Thymus (tissue), 11 donors: ENCODE data around the gene GRK2. TPM values are rescaled to one million over a fixed set of nuclear protein-coding genes. Genes with fewer than 3 reads are reported as not detected.

Experiments
- DNase-seq, 9 donors: peaks; one replicate each; pipeline ENCODE4 v3.0.0-alpha.2; 2013; ENCODE audit warnings: low spot score in 9 of 9, low read depth in 6 of 9, missing footprints in 1 of 9
- H3K27ac ChIP-seq, 2 donors: one replicate each; pipeline ENCODE4 v1.5.1; 2013; ENCODE audit warnings: control low read depth in 1 of 2, low read depth in 1 of 2, low read length in 1 of 2, mild to moderate bottlenecking in 1 of 2, moderate library complexity in 1 of 2
- H3K27me3 ChIP-seq, 2 donors: one replicate each; pipeline ENCODE4 v1.5.1; 2013; ENCODE audit warnings: low read length in 1 of 2; ENCODE audit not compliant: control insufficient read depth in 2 of 2, insufficient read depth in 1 of 2
- H3K36me3 ChIP-seq, 2 donors: one replicate each; pipeline ENCODE4 v1.5.1; 2013; ENCODE audit warnings: low read length in 1 of 2, mild to moderate bottlenecking in 1 of 2, moderate library complexity in 1 of 2; ENCODE audit not compliant: control insufficient read depth in 2 of 2, insufficient read depth in 2 of 2
- H3K4me1 ChIP-seq, 2 donors: one replicate each; pipeline ENCODE4 v1.5.1; 2013; ENCODE audit warnings: low read length in 2 of 2; ENCODE audit not compliant: control insufficient read depth in 2 of 2, insufficient read depth in 2 of 2
- H3K4me3 ChIP-seq, 2 donors: one replicate each; pipeline ENCODE4 v1.5.1; 2013; ENCODE audit warnings: low read length in 2 of 2, control low read depth in 1 of 2, mild to moderate bottlenecking in 1 of 2
- H3K9me3 ChIP-seq, 2 donors: one replicate each; pipeline ENCODE4 v1.5.1; 2013; ENCODE audit warnings: low read length in 1 of 2, mild to moderate bottlenecking in 1 of 2; ENCODE audit not compliant: control insufficient read depth in 2 of 2, insufficient read depth in 1 of 2
- WGBS: extraction: QIAGEN DNeasy Blood & Tissue Kit; methylation state at CpG from one replicate; pipeline ENCODE4 v1.1.7; 2013; 5-methylcytosine and 5-hydroxymethylcytosine counted together
- polyA plus RNA-seq: library from polyadenylated mRNA; stranded (reverse); fragments of 200-250 nt; gene quantifications from one replicate; pipeline ENCODE4 v1.2.3, GENCODE V29; 2013
- total RNA-seq: library from RNA; stranded (reverse); fragments of 120-200 nt; gene quantifications from one replicate; pipeline ENCODE4 v1.2.4, GENCODE V29; 2013
- donor health status: healthy.

GRK2 gene
- total and polyA plus RNA-seq, 2 donors: 89.5 to 158 TPM

DNA sequence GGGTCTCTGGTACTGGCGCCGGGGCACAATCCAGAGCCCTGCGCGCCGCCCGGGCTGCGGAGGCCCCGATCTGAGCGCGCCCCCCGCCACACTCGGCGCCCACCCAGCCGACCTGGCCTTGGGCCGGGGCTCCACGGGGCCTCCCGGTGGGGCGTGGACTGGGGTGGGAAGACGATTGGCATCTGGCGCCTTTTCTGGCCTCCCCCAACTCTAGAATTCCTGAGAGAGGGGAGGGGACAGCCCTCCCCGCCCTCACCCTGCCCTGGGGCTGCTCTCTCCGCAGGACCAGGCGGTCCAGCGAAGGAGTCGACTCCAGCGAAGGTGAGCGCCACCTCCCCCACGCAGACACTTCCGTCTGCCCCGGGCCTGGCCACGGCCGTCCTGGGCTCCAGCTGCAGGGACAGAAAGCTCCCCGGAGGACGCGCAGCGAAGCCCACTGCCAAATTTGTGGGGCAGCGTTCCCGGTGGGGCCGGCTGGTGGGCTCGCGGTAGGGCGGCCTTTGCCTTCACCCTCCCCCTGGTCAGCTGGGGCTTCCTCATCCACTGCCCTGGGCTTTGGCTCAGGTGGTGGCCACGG lies 37.6 kb downstream of the GRK2 start:
- Histone ChIP-seq H3K27ac (no peak overlapping the region), H3K36me3 (peaks cover 35% of the 10 kb centered on the region in 2 donors), H3K4me1 (peaks cover 11 to 17% of the 10 kb centered on the region in 2 donors)

GRCh38 chr11:67304511-67305113 lies 38.3 kb downstream of the GRK2 start:
- no peak for DNase-seq
- H3K4me3 ChIP-seq: no peak overlapping the region
- H3K36me3 ChIP-seq: peaks cover 28 to 31% of the 10 kb centered on the region in 2 donors
- peaks cover 0 to 30% of the 10 kb centered on the region in 2 donors for H3K27me3 ChIP-seq
- H3K9me3 ChIP-seq: peaks cover 0 to 4% of the 10 kb centered on the region in 2 donors
- H3K4me1 ChIP-seq: peaks cover 11 to 17% of the 10 kb centered on the region in 2 donors
- WGBS: 87% methylated on average over 14 of the region's 14 CpGs
- no peak overlapping the region for H3K27ac ChIP-seq

More for the DNA sequence above, 37.6 kb downstream of the GRK2 start:
- Histone ChIP-seq H3K4me3 (peak overlapping the region in 1 of 2 donors; percentile 46), H3K27me3 (peaks cover 0 to 30% of the 10 kb centered on the region in 2 donors), H3K9me3 (peaks cover 0 to 4% of the 10 kb centered on the region in 2 donors)
- peak in 1 of 9 donors; percentile 18 for DNase-seq
- 10% methylated on average over 43 of the region's 43 CpGs for WGBS

- WGBS: 97% methylated on average over 19 of the region's 19 CpGs
- Histone ChIP-seq H3K4me1 (peaks cover 11 to 17% of the 10 kb centered on the region in 2 donors), H3K27ac (no peak overlapping the region), H3K9me3 (peaks cover 0 to 4% of the 10 kb centered on the region in 2 donors), H3K4me3 (no peak overlapping the region), H3K36me3 (peaks cover 6 to 18% of the 10 kb centered on the region in 2 donors), H3K27me3 (peaks cover 0 to 30% of the 10 kb centered on the region in 2 donors)
- DNase-seq: no peak
Measured at GRCh38 chr11:67306769-67307544, 40.7 kb downstream of the GRK2 start.

GRCh38 chr11:67307545-67308001 lies 41.3 kb downstream of the GRK2 start:
- H3K4me3 ChIP-seq: no peak overlapping the region
- H3K9me3 ChIP-seq: peaks cover 0 to 4% of the 10 kb centered on the region in 2 donors
- H3K27me3 ChIP-seq: peaks cover 0 to 24% of the 10 kb centered on the region in 2 donors
- WGBS: 92% methylated on average over 12 of the region's 12 CpGs
- DNase-seq: no peak
- peaks cover 11 to 20% of the 10 kb centered on the region in 2 donors for H3K4me1 ChIP-seq
- H3K27ac ChIP-seq: no peak overlapping the region
- H3K36me3 ChIP-seq: peaks cover 2 to 14% of the 10 kb centered on the region in 2 donors

- 97% methylated on average over 20 of the region's 20 CpGs for WGBS
- Histone ChIP-seq H3K4me1 (peaks cover 8 to 21% of the 10 kb centered on the region in 2 donors), H3K27me3 (peaks cover 0 to 17% of the 10 kb centered on the region in 2 donors), H3K9me3 (peaks cover 0 to 4% of the 10 kb centered on the region in 2 donors), H3K36me3 (peaks cover 2 to 14% of the 10 kb centered on the region in 2 donors), H3K4me3 (no peak overlapping the region), H3K27ac (no peak overlapping the region)
- no peak for DNase-seq
Measured at GRCh38 chr11:67308031-67308866, 42.0 kb downstream of the GRK2 start.

- Histone ChIP-seq H3K27me3 (peaks cover 0 to 8% of the 10 kb centered on the region in 2 donors), H3K4me1 (peaks cover 4 to 18% of the 10 kb centered on the region in 2 donors), H3K36me3 (peaks cover 2 to 14% of the 10 kb centered on the region in 2 donors), H3K4me3 (no peak overlapping the region), H3K9me3 (peaks cover 0 to under 1% of the 10 kb centered on the region in 2 donors), H3K27ac (no peak overlapping the region)
- DNase-seq: no peak
- 99% methylated on average over 11 of the region's 11 CpGs for WGBS
Measured at GRCh38 chr11:67309166-67309565, 42.9 kb downstream of the GRK2 start.

GRCh38 chr11:67309661-67310061 lies 43.4 kb downstream of the GRK2 start:
- 98% methylated on average over 14 of the region's 14 CpGs for WGBS
- DNase-seq: no peak

DNA sequence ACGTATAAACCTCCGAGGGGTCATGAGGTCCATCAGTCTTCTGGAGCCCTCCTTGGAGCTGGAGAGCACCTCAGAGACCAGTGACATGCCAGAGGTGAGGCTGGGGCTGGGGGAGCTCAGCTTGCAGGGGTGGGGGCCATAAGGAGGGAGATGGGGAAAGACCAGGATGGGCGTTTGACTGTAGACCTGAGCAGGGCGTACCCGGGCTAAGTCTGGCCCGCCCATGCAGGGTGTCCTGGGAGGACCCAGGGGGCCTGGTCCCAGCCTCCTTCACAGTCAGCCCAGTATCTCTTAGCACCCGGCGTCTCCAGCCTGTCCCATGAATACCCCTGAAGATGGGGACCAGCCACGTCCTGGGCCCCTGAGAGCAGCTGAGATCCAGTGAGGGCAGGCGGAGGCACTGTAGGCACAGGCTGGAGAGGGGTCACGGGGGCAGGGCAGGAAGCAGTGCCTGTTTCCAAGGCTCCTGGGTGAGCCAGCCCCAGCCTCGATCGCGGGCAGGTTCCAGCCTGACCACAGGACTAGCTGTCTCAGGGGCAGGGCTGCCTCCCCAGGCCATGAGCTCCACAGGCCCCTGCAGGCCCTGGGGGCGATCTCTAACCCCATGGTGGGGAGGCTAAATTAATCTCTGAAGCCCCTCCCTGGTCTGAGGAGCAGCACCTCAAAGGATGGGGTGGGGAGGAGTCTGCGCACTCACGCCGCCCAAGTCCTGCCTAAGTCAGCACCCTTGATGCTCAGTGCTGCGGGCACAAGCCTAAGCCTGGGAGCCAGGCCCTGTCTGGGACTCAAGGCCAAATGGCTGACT lies 44.2 kb downstream of the GRK2 start:
- no peaks in the 10 kb centered on the region for H3K9me3 ChIP-seq
- DNase-seq: no peak
- peaks cover 0 to 12% of the 10 kb centered on the region in 2 donors for H3K4me1 ChIP-seq
- 97% methylated on average over 19 of the region's 19 CpGs for WGBS
- no peak overlapping the region for H3K4me3 ChIP-seq
- H3K27me3 ChIP-seq: no peaks in the 10 kb centered on the region
- no peak overlapping the region for H3K27ac ChIP-seq
- peaks cover 2 to 14% of the 10 kb centered on the region in 2 donors for H3K36me3 ChIP-seq

More at GRCh38 chr11:67309661-67310061, 43.4 kb downstream of the GRK2 start:
- peak overlapping the region in 1 of 2 donors; percentile 5 for H3K27ac ChIP-seq
- peaks cover 0 to 13% of the 10 kb centered on the region in 2 donors for H3K4me1 ChIP-seq
- peaks cover 2 to 14% of the 10 kb centered on the region in 2 donors for H3K36me3 ChIP-seq
- H3K27me3 ChIP-seq: peaks cover 0 to 3% of the 10 kb centered on the region in 2 donors
- H3K4me3 ChIP-seq: no peak overlapping the region
- no peaks in the 10 kb centered on the region for H3K9me3 ChIP-seq
